Activated CD4-positive, alpha-beta memory T cell treated with anti-CD3 and anti-CD28 coated beads, Interleukin-2, amount 10 ng/mL, durations not matched to agents 7 days and 5 days (primary cell): ENCODE data around the gene PSMC5. TPM values are rescaled to one million over a fixed set of nuclear protein-coding genes. Genes with fewer than 3 reads are reported as not detected.
"Not testable (repeated sequence)": the region's sequence is repeated elsewhere in the genome, so short reads cannot be mapped to it uniquely, and the experiment has no call there.

Experiments
- CTCF ChIA-PET: fragments of 350-600 bp; sonication (Branson Sonifier 250); formaldehyde crosslinking; loops from one replicate; lab custom pipeline; 2021; ENCODE audit warnings: antibody characterized with exemption, inconsistent platforms; lab: Charles Lee
- POLR2A ChIA-PET: fragments of 350-600 bp; sonication (Branson Sonifier 250); formaldehyde crosslinking; loops from one replicate; lab custom pipeline; 2021; ENCODE audit warnings: antibody characterized with exemption; lab: Charles Lee
- DNase-seq: peaks from one replicate; pipeline ENCODE4 v3.0.0-alpha.2; 2020
- H3K27ac Mint-ChIP-seq: one replicate; pipeline ENCODE4 v1.8.0; 2021; ENCODE audit warnings: mild to moderate bottlenecking, mixed read lengths
- H3K27me3 Mint-ChIP-seq: one replicate; pipeline ENCODE4 v1.8.0; 2021; ENCODE audit warnings: mixed read lengths
- H3K36me3 Mint-ChIP-seq: one replicate; pipeline ENCODE4 v1.8.0; 2021; ENCODE audit warnings: low read depth, mixed read lengths
- H3K4me1 Mint-ChIP-seq: one replicate; pipeline ENCODE4 v1.8.0; 2021; ENCODE audit warnings: mixed read lengths
- H3K4me3 Mint-ChIP-seq: one replicate; pipeline ENCODE4 v1.8.0; 2021; ENCODE audit warnings: mild to moderate bottlenecking, mixed read lengths
- H3K9me3 Mint-ChIP-seq: one replicate; pipeline ENCODE4 v1.8.0; 2021; ENCODE audit warnings: mixed read lengths
- total RNA-seq, 2 experiments: library from RNA; stranded (reverse); gene quantifications; one replicate each; pipeline ENCODE4 v1.2.3, GENCODE V29; 2021

PSMC5 gene
- total RNA-seq, 2 experiments from 2014 or later: 152 to 162 TPM

DNA sequence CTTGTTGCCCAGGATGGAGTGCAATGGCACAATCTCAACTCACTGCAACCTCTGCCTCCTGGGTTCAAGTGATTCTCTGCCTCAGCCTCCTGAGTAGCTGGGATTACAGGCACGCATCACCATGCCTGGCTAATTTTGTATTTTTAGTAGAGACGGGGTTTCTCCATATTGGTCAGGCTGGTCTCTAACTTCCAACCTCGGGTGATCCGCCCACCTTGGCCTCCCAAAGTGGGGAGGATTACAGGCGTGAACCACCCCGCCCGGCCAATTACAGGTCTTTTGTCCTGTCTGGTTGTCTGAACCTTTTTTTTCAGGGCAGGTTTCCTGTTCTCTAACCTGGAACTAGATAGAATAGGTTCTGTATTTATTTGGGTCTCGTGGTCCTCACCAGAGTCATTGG, 29.2 kb downstream of the PSMC5 start:
- ChIA-PET CTCF (interaction anchor here (0.6 to 0.9 kb wide), 3 partner anchors 11 to 171 kb away, joined by 3 read pairs; no protein-coding TSS in a partner anchor), POLR2A (interaction anchor here (0.7 kb wide), 1 partner anchor 293 kb away, joined by 3 read pairs; no protein-coding TSS in a partner anchor)
- H3K27me3 Mint-ChIP-seq: peaks cover 33% of the 10 kb centered on the region
- H3K9me3 Mint-ChIP-seq, H3K4me3 Mint-ChIP-seq, H3K36me3 Mint-ChIP-seq, H3K27ac Mint-ChIP-seq, H3K4me1 Mint-ChIP-seq, DNase-seq: not testable (repeated sequence)

DNA sequence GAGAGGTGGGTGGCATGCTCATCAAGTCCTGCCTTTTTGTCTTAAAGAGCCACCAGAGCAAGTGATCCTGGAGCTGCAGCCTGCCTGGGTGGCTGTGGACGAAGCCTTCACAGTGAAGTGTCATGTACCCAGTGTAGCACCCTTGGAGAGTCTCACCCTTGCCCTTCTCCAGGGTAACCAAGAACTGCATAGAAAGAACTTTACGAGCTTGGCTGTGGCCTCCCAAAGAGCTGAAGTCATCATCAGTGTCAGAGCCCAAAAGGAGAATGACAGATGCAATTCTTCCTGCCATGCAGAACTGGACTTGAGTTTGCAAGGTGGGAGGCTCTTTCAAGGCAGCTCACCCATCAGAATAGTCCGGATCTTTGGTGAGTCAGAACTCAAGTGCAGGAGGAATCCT, 32.0 kb downstream of the PSMC5 start:
- no peak overlapping the region for H3K4me3 Mint-ChIP-seq
- no peak overlapping the region for H3K27ac Mint-ChIP-seq
- H3K4me1 Mint-ChIP-seq: no peaks in the 10 kb centered on the region
- ChIA-PET POLR2A (interaction anchor here (1.6 to 1.7 kb wide), 2 partner anchors 11 to 15 kb away, joined by 6 to 7 read pairs; no protein-coding TSS in a partner anchor), CTCF (interaction anchor here (0.8 to 4.0 kb wide), 4 partner anchors 9 to 434 kb away, joined by 3 to 45 read pairs (median 3); no protein-coding TSS in a partner anchor)
- H3K36me3 Mint-ChIP-seq: no peaks in the 10 kb centered on the region
- DNase-seq: no peak
- H3K9me3 Mint-ChIP-seq: no peaks in the 10 kb centered on the region
- H3K27me3 Mint-ChIP-seq: peaks cover 27% of the 10 kb centered on the region

DNA sequence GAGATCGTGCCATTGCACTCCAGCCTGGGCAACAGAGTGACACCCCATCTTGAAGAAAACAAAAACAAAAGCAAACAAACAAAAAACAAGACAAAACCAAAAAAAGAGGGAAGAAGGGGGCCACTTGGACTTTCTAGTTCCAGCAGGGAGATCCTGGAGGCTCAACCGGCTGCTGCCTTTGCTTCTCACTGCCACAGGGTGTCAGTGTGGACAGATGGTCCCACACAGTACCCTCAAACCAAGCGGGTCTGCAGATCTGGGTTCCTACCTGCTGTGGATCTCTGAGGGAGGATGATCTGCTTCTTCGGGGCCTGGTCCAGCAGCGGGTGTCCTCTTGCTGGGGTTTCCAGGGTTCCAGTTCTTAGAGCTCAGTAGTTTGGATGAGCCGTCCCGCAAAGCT, 39.4 kb downstream of the PSMC5 start:
- H3K9me3 Mint-ChIP-seq, H3K27ac Mint-ChIP-seq, DNase-seq, H3K4me1 Mint-ChIP-seq, H3K36me3 Mint-ChIP-seq, H3K4me3 Mint-ChIP-seq: not testable (repeated sequence)
- peaks cover 20% of the 10 kb centered on the region for H3K27me3 Mint-ChIP-seq
- CTCF ChIA-PET: interaction anchor here (0.6 to 5.4 kb wide), 15 partner anchors 8 to 360 kb away, joined by 3 to 37 read pairs (median 4); no protein-coding TSS in a partner anchor
- POLR2A ChIA-PET: interaction anchor here (1.3 kb wide), 1 partner anchor 23 kb away, joined by 4 read pairs; the partner anchor contains the start of gene SMARCD2

DNA sequence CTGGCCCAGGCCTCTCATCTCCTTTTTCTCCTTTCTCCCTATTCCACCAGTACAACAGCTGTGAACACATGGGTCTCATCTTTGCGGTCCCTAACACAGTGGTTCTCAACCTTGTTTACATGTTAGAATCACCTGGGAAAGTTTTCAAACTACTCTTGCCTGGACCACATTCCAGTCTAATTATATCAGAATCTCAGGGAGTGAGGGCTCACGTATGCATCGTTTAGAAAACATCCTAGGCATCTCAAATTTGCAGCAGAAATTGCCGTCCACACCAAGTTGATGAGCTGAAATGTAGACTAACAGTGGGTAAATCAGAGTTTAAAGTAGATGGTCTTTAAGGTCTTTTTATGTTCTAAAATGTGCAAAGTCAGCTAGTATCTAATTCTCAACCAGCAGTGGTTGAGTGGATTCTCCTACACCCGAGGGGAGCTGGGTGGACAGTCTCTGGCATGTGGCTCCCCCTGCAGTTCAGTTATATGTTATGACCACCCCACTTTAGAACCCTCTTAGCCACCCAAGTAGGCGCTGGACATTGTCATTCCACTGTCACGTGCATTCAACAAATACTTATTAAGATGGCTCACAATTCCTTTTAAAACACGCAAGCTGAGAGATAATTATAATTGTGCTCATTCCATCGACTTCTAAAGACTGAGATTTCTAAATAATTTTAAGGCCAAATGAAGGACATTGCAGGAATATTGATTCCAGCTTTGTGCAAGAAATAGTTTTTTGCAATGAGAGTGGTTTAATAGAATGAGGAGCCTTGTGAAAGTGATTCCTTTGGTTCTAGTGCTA, 42.5 kb downstream of the PSMC5 start:
- CTCF ChIA-PET: interaction anchor here (0.9 to 1.0 kb wide), 2 partner anchors 9 to 19 kb away, joined by 3 to 4 read pairs; no protein-coding TSS in a partner anchor
- POLR2A ChIA-PET, DNase-seq, H3K27ac Mint-ChIP-seq, H3K4me1 Mint-ChIP-seq, H3K9me3 Mint-ChIP-seq, H3K4me3 Mint-ChIP-seq, H3K36me3 Mint-ChIP-seq: not testable (repeated sequence)
- H3K27me3 Mint-ChIP-seq: peaks cover 15% of the 10 kb centered on the region

DNA sequence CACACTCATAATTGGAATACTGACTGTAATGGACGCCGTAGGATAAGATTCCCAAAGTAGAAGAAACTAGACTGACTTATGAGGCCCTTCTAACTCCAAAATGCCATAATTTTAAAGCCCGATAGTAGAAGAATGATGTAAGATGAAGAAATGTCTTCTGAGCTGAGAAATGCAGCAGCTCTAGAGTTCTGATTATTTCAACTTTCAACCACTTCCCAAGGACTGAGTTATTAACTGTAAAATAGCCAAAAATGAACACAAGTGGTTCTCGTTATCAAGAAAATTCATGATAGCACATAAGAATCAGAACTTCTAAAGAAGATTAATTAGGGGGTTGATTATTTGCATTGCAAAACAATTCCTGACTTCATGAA, 43.0 kb downstream of the PSMC5 start:
- DNase-seq, POLR2A ChIA-PET: not testable (repeated sequence)

DNA sequence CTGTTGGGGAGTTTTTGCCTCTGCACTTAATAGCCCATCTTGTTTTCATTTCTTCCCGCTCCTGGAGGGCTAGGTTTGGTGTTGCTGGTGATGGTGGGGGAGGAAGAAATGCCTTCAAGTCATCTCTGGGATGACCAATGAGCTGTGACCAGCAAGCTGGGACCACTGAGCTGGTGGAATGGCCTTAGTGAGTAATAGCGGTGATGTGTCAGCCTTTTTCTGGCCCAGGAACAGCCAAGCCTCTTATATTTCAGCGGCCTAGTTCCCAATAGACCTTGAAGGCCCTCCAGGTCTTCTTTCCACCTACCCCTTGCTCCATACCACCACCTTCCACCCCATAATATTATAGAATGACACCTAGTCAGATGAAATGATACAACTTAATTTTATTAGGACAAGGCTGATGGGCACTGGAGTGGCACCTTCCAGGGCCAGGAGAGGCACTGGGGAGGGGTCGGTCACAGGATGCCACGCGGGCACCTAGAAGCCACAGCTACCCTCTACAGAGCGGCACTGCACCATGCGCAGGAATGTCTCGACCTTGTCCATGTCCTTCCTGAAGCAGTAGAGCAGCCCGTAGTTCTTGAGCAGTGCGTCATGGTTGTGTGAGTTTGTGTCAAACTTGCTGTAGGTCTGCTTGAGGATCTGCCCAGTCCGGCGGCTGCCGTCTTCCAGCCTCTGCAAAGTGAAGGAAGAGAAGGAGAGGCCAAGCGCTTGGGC, 44.6 kb downstream of the PSMC5 start:
- H3K4me3 Mint-ChIP-seq, H3K9me3 Mint-ChIP-seq, CTCF ChIA-PET: not testable (repeated sequence)

More for the DNA sequence above, 43.0 kb downstream of the PSMC5 start:
- H3K9me3 Mint-ChIP-seq, H3K27ac Mint-ChIP-seq, H3K36me3 Mint-ChIP-seq, H3K4me3 Mint-ChIP-seq, H3K4me1 Mint-ChIP-seq: not testable (repeated sequence)
- CTCF ChIA-PET: interaction anchor here (1.0 kb wide), 1 partner anchor 8 kb away, joined by 4 read pairs; no protein-coding TSS in a partner anchor
- peaks cover 15% of the 10 kb centered on the region for H3K27me3 Mint-ChIP-seq

DNA sequence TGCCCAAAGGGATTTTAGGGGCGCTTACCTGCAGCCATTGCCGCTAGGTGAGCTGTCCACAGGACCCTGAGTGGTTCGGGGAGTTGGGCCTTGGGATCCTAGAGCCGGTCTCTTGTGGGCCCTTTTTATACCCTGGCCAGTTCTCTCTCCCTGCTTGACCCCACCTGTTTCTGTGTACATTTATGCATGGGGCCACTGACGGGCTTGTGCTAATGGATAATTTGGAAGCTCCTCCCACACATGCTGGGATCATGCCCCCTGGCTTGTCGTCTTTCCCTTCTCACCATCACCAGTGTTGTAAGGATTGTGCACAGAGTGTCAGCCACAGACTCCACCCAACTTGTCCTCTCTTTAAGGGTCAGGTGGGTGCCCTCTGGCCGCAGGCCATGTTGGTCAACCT, 46.3 kb downstream of the PSMC5 start, which contains the start of gene CSH2:
Gene CSH2 (minus strand): TSS at position 101 of the 400 bp plus-strand sequence. CDS start 63 bp downstream, at position 38.
- DNase-seq, H3K4me1 Mint-ChIP-seq, POLR2A ChIA-PET, H3K9me3 Mint-ChIP-seq, H3K27ac Mint-ChIP-seq, H3K36me3 Mint-ChIP-seq, H3K4me3 Mint-ChIP-seq: not testable (repeated sequence)
- CTCF ChIA-PET: interaction anchor here (1.8 kb wide), 1 partner anchor 8 kb away, joined by 5 read pairs; no protein-coding TSS in a partner anchor
- H3K27me3 Mint-ChIP-seq: peaks cover 14% of the 10 kb centered on the region

More for the DNA sequence above, 44.6 kb downstream of the PSMC5 start:
- H3K36me3 Mint-ChIP-seq, H3K27ac Mint-ChIP-seq, POLR2A ChIA-PET, H3K4me1 Mint-ChIP-seq, DNase-seq: not testable (repeated sequence)
- H3K27me3 Mint-ChIP-seq: peaks cover 16% of the 10 kb centered on the region

DNA sequence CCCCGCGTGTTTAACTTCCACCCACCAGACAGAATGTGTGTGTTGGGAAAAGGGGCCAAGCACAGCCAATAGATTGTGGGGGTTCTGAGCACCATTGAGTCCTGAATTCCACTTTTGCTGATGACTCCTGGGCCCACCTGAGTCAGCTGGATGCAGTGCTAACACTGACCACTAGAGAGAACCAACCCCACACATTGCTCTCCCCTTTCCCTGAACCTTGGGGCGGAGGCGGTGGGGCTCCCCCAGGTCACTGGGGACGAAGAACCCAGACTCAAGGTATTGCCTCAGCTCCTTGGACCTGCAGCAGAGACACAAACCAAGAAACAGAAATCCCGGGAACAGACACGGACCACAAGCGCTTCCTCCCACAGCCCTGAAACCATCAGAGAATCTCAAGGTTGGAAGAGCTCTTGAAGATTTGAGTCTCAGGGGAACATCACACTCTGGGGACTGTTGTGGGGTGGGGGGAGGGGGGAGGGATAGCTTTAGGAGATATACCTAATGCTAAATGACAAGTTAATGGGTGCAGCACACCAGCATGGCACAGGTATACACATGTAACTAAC, 46.9 kb downstream of the PSMC5 start:
- H3K27ac Mint-ChIP-seq, H3K36me3 Mint-ChIP-seq, DNase-seq, H3K4me1 Mint-ChIP-seq, H3K9me3 Mint-ChIP-seq, H3K4me3 Mint-ChIP-seq, POLR2A ChIA-PET: not testable (repeated sequence)
- H3K27me3 Mint-ChIP-seq: peaks cover 12% of the 10 kb centered on the region
- CTCF ChIA-PET: interaction anchor here (1.8 kb wide), 1 partner anchor 8 kb away, joined by 5 read pairs; no protein-coding TSS in a partner anchor

DNA sequence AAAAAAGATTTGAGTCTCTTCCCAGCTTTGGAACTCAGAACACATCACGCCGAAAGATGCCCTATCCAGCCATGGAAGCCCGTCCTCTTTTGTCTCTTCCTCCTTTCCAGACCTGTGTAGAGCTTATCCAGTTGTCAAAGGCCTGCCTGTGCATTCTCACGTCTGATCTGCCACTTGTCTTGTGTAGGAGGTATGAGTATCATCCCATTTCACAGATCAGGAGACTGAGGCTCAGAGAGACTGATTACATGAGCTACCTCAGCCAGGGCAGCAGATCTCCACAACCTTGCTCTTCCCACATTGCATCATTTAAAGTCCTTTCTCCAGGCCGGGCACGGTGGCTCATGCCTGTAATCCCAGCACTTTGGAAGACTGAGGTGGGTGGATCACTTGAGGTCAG, 47.5 kb downstream of the PSMC5 start:
- not testable (repeated sequence) for H3K27ac Mint-ChIP-seq

DNA sequence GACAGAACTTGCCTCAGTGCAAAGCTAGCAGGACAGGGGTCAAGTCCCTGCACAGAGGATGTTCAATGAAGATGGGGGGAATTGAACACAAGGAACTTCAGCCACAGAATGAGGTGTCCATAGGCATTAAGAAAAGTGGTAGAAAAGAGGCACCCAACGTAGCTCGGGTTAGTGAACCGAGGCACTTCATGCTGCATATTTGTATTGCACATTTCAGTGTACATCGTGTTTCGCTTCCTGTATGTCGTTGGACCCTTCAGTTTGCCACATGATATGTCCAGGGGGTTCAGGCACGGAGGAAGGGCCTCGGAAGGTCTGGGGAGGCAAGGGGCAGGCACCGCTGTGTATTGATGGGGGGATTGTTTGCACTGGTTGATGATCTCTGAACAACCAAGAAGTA, 51.2 kb downstream of the PSMC5 start:
- H3K4me3 Mint-ChIP-seq, H3K27ac Mint-ChIP-seq, H3K36me3 Mint-ChIP-seq, H3K9me3 Mint-ChIP-seq, DNase-seq, POLR2A ChIA-PET, H3K4me1 Mint-ChIP-seq, H3K27me3 Mint-ChIP-seq: not testable (repeated sequence)
- CTCF ChIA-PET: interaction anchor here (0.6 to 1.8 kb wide), 4 partner anchors 9 to 149 kb away, joined by 3 to 4 read pairs (median 4); no protein-coding TSS in a partner anchor

More for the DNA sequence above, 47.5 kb downstream of the PSMC5 start:
- peaks cover 11% of the 10 kb centered on the region for H3K27me3 Mint-ChIP-seq
- H3K9me3 Mint-ChIP-seq, H3K4me1 Mint-ChIP-seq, DNase-seq, H3K36me3 Mint-ChIP-seq, H3K4me3 Mint-ChIP-seq, POLR2A ChIA-PET: not testable (repeated sequence)
- CTCF ChIA-PET: interaction anchor here (0.6 to 1.8 kb wide), 2 partner anchors 9 to 674 kb away, joined by 4 to 5 read pairs; no protein-coding TSS in a partner anchor

DNA sequence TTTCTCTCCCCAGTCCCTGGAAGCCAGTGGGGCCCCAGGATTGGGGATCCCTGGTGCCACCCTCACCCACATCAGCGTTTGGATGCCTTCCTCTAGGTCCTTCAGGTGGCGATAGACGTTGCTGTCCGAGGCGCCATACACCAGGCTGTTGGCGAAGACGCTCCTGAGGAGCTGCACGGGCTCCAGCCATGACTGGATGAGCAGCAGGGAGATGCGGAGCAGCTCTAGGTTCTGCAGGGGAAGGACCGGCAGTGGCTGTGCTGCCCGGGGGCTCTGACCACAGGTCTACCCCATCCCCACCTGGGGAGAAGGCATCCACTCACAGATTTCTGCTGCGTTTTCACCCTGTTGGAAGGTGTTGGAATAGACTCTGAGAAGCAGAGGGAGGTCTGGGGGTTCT, 53.5 kb downstream of the PSMC5 start:
- Mint-ChIP-seq H3K27ac (no peak overlapping the region), H3K4me1 (no peaks in the 10 kb centered on the region), H3K9me3 (no peaks in the 10 kb centered on the region), H3K36me3 (no peaks in the 10 kb centered on the region), H3K4me3 (no peak overlapping the region), H3K27me3 (peaks cover 5% of the 10 kb centered on the region)
- ChIA-PET CTCF (interaction anchor here (1.3 kb wide), 1 partner anchor 17 kb away, joined by 3 read pairs; no protein-coding TSS in a partner anchor), POLR2A (no interaction called here)
- no peak for DNase-seq

DNA sequence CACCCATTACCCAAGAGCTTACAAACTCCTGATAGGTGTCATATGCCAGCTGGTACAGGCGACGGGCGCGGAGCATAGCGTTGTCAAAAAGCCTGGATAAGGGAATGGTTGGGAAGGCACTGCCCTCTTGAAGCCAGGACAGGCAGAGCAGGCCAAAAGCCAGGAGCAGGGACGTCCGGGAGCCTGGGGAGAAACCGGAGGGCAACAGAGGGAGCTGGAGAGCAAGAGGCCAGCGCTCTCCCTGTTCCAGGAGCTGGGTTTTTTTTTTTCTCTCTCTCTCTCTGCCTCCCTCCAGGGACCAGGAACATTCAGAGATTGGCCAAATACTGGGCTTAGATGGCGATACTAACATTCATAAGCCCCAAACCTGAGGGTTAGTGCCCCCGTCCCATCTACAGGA, 54.1 kb downstream of the PSMC5 start:
- DNase-seq, H3K27ac Mint-ChIP-seq: not testable (repeated sequence)
- CTCF ChIA-PET: interaction anchor here (0.8 to 1.3 kb wide), 2 partner anchors 17 to 32 kb away, joined by 3 read pairs; no protein-coding TSS in a partner anchor

More for the DNA sequence above, 54.1 kb downstream of the PSMC5 start:
- H3K4me1 Mint-ChIP-seq, H3K9me3 Mint-ChIP-seq, H3K27me3 Mint-ChIP-seq, H3K4me3 Mint-ChIP-seq, POLR2A ChIA-PET, H3K36me3 Mint-ChIP-seq: not testable (repeated sequence)
